BJ (cell line): ENCODE data around the gene KDM4C. TPM values are rescaled to one million over a fixed set of nuclear protein-coding genes. Genes with fewer than 3 reads are reported as not detected.

Experiments used
- CTCF ChIA-PET: fragments of 350-600 bp; formaldehyde crosslinking; extraction: SDS; loops from one replicate; lab custom pipeline; 2021; ENCODE audit warnings: antibody characterized with exemption, inconsistent platforms; lab: Yijun Ruan, JAX
- POLR2A ChIA-PET: fragments of 300-600 bp; sonication (Branson Sonifier 250); formaldehyde crosslinking; extraction: SDS; loops from one replicate; lab custom pipeline; 2021; ENCODE audit warnings: antibody characterized with exemption; lab: Charles Lee
- DNase-seq: peaks from one replicate; pipeline ENCODE4 v3.0.0-alpha.2; 2011; ENCODE audit warnings: low read depth
- H3K27me3 ChIP-seq: 2 replicates; pipeline ENCODE4 v1.6.0; 2011; ENCODE audit warnings: low read length; ENCODE audit not compliant: control insufficient read depth, insufficient read depth
- H3K36me3 ChIP-seq: 2 replicates; pipeline ENCODE4 v1.5.1; 2011; ENCODE audit warnings: low read length; ENCODE audit not compliant: control insufficient read depth, insufficient read depth
- H3K4me3 ChIP-seq: 2 replicates; pipeline ENCODE4 v1.5.1; 2011; ENCODE audit warnings: low read depth, mild to moderate bottlenecking, control low read depth, low read length
- polyA plus RNA-seq: library from polyadenylated mRNA; depleted of rRNA; stranded (reverse); fragments of >200 nt; gene quantifications from 2 replicates; pipeline ENCODE4 v1.2.3, GENCODE V29; 2011
- TF ChIP-seq, protein P1 (sequence below): IDR thresholded peaks from 2 replicates; pipeline ENCODE4 v1.5.1; 2011; ENCODE audit warnings: low read depth, mild to moderate bottlenecking, control low read depth, inconsistent platforms, low read length, moderate library complexity; ENCODE audit not compliant: insufficient read depth

Gene KDM4C
- polyA plus RNA-seq, 1 experiment = 11.3 TPM

DNA sequence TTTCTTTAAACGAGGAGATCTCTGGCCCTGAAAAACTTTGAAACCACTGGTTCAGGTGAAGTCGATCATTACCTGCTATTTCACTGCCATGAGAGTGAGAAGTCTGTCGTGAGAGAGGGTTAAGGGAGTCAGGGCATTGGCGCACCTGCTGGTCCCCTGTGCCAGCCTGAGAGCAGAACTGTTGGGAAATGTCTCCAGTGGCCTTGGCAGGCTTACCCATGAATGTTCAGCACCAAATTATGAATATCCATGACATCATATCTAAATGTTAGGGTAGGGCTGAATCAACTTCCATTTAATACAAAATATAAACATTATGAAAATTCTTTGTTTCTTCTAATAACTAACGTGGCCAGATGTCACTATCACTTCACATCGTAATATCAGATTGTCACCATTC lies 379.3 kb downstream of the KDM4C start:
- H3K27me3 ChIP-seq = no peaks in the 10 kb centered on the region
- no peak for DNase-seq
- CTCF ChIA-PET = interaction anchor here (1.1 kb wide), 1 partner anchor 14 kb away, joined by 3 read pairs; no protein-coding TSS in a partner anchor
- TF ChIP-seq, protein P1, sequence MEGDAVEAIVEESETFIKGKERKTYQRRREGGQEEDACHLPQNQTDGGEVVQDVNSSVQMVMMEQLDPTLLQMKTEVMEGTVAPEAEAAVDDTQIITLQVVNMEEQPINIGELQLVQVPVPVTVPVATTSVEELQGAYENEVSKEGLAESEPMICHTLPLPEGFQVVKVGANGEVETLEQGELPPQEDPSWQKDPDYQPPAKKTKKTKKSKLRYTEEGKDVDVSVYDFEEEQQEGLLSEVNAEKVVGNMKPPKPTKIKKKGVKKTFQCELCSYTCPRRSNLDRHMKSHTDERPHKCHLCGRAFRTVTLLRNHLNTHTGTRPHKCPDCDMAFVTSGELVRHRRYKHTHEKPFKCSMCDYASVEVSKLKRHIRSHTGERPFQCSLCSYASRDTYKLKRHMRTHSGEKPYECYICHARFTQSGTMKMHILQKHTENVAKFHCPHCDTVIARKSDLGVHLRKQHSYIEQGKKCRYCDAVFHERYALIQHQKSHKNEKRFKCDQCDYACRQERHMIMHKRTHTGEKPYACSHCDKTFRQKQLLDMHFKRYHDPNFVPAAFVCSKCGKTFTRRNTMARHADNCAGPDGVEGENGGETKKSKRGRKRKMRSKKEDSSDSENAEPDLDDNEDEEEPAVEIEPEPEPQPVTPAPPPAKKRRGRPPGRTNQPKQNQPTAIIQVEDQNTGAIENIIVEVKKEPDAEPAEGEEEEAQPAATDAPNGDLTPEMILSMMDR = no peak
- POLR2A ChIA-PET = no interaction called here
- no peak overlapping the region for H3K4me3 ChIP-seq
- no peaks in the 10 kb centered on the region for H3K36me3 ChIP-seq

DNA sequence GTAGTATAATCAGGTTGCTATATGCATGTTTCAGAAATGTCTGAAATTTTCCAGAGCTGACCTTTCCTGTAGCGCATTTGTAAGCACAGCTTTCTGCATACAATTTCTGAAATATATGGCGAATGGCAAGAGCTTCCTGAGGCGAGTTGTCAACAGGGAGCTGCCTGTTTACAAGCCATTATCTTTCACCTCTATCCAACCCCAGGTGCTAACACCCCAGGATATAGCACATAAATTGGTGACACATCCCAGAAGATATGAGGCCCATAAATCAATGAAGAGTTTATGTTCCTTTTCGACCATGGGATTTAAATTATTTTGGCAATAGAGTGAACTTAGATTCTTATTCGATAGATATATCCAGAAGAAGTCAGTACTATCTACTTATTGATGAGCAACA lies 379.8 kb downstream of the KDM4C start:
- Histone ChIP-seq H3K27me3 (no peaks in the 10 kb centered on the region), H3K4me3 (no peak overlapping the region), H3K36me3 (no peaks in the 10 kb centered on the region)
- POLR2A ChIA-PET = no interaction called here
- TF ChIP-seq, protein P1 = no peak
- CTCF ChIA-PET = interaction anchor here (1.1 kb wide), 1 partner anchor 13 kb away, joined by 3 read pairs; no protein-coding TSS in a partner anchor
- no peak for DNase-seq

DNA sequence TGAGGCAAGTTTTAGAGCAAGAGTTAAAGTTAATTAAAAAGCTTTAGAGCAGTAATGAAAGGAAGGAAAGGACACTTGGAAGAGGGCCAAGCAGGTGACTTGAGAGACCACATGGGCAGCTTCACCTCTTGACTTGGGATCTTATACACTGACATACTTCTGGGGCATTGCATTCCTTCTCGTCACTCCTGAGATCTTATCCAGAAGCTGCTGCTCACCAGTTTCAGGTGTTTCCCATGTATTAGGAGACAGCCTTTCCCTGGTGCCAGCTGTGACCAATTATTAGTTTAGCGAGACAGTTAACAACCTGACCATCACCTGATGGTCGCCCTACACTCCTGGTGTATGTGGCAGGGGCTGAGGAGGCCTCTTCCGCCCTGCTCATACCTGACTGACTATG lies 382.1 kb downstream of the KDM4C start:
- Histone ChIP-seq H3K36me3 (no peaks in the 10 kb centered on the region), H3K4me3 (no peak overlapping the region), H3K27me3 (no peaks in the 10 kb centered on the region)
- CTCF ChIA-PET = interaction anchor here (0.9 kb wide), 1 partner anchor 8 kb away, joined by 3 read pairs; no protein-coding TSS in a partner anchor
- POLR2A ChIA-PET = no interaction called here
- TF ChIP-seq, protein P1 = no peak
- DNase-seq = no peak

DNA sequence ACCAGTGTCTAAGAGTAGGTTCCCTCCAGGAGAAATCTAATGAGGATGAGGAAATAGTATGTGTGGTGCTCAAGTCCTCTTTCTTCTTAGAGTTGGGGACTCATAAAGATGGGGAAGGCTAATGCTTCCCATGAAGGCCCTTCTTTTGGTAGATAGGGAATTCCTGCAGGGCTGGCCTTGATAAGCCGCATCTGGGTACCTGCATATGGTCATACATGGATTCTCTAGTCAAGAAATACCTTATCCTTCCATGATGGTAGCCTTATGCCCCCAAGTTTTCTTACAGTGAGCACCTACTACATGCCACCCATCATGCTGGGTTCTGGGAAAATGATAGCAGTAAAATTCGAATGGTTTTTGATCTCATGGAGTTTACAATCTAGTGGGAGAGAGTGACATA lies 382.6 kb downstream of the KDM4C start:
- TF ChIP-seq, protein P1 = no peak
- Histone ChIP-seq H3K4me3 (no peak overlapping the region), H3K27me3 (no peaks in the 10 kb centered on the region), H3K36me3 (no peaks in the 10 kb centered on the region)
- DNase-seq = no peak
- CTCF ChIA-PET = interaction anchor here (0.9 kb wide), 1 partner anchor 8 kb away, joined by 3 read pairs; no protein-coding TSS in a partner anchor
- POLR2A ChIA-PET = no interaction called here

DNA sequence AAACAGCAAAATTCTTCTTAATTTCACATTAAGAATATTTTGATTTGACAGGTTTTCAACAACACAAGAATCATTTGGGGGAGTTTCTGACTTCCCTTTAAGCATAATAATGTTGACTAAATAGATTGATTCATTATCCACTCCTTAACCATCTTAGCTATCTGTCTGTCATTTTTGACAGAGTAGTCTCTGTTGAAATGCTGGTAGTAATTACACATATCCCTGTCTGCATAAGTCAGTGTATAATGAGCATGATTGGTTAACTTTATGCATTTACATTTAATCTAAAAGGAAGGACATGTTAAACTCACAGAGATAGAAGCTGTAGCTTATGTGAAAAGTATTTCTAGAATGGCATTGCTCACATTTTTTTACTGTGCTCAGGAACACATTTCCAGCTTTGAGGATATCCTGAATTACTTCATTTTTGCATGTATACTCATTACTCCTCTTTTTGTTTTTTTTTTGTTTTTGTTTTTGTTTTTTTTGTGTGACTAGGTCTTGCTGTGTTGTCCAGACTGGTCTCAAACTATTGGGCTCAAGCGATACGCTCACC lies 385.9 kb downstream of the KDM4C start:
- Histone ChIP-seq H3K36me3 (peaks cover 2% of the 10 kb centered on the region), H3K27me3 (no peaks in the 10 kb centered on the region), H3K4me3 (no peak overlapping the region)
- ChIA-PET POLR2A (interaction anchor here (0.6 kb wide), 1 partner anchor 55 kb away, joined by 3 read pairs; no protein-coding TSS in a partner anchor), CTCF (interaction anchor here (1.4 kb wide), 1 partner anchor 16 kb away, joined by 3 read pairs; no protein-coding TSS in a partner anchor)
- TF ChIP-seq, protein P1 = no peak
- DNase-seq = no peak
